ENCODE measurements around the gene SLC30A5.
"Not testable (repeated sequence)": the region's sequence is repeated elsewhere in the genome, so short reads cannot be mapped to it uniquely, and the experiment has no call there.

The SLC30A5 gene

DNA sequence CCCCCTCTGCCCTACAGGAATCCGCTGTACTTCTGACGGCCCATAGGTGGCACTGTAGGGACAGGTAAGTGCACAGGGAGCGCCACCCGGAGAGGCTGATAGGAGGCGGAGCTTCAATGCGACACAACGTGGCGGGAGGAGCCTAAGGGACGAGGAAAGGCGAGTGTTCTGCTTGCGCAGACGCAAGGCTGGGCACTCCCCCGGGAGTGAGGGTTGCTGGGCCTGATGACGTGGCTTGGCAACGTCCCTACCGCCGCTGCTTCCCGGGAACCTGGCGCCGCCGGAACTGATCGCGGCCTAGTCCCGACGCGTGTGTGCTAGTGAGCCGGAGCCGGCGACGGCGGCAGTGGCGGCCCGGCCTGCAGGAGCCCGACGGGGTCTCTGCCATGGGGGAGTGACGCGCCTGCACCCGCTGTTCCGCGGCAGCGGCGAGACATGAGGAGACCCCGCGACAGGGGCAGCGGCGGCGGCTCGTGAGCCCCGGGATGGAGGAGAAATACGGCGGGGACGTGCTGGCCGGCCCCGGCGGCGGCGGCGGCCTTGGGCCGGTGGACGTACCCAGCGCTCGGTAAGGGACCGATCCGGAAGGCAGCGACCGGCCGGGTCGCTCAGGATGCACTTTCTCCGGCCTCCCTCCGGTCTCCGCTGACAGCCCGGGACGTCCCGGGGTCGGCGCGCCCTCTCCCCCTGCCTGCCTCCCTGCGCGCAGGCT is at the start of gene SLC30A5:
SLC30A5 (plus strand) TSS at position 244 of the 712 bp plus-strand sequence; CDS start at position 486, 242 bp downstream.
- DNase-seq: peak; percentile 100

DNA sequence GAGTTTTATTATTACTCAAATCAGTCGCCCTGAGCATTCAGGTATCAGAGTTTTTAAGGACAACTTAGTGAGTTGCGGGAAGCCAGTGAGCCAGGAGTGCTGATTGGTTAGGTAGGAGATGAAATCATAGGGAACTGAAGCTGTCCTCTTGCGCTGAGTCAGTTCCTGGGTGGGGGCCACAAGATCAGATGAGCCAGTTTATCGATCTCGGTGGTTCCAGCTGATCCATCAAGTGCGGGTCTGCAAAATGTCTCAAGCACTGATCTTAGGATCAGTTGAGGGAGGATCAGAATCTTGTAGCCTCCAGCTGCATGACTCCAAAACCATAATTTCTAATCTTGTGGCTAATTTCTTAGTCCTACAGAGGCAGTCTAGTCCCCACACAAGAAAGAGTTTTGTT is 48.6 kb upstream of the SLC30A5 start:
- DNase-seq: not testable (repeated sequence)

- no peak for DNase-seq
Measured at GRCh38 chr5:69046375-69046957, 47.3 kb upstream of the SLC30A5 start.

GRCh38 chr5:69048230-69048629 is 45.6 kb upstream of the SLC30A5 start:
- DNase-seq: no peak

- DNase-seq: no peak
Measured at GRCh38 chr5:69049151-69049550, 44.7 kb upstream of the SLC30A5 start.

- no peak for DNase-seq
Measured at GRCh38 chr5:69049796-69050195, 44.0 kb upstream of the SLC30A5 start.

DNA sequence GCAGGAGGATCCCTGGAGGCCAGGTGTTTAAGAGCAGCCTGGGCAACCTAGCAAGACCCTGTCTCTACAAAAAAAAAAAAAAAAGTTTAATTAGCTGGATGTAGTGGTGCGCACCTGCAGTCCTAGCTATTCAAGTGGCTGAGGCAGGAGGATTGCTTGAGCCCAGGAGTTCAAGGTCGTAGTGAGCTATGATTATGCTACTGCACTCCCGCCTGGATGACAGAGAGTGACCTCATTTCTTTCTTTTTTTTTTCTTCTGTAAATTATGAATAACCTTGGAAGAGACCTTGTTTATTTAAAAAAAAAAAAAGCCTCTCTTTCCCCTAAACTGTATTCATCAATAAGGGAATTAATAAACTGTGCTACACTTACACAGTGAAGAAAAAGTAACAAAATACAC is 43.6 kb upstream of the SLC30A5 start:
- DNase-seq: no peak

- no peak for DNase-seq
Measured at GRCh38 chr5:69052181-69052580, 41.6 kb upstream of the SLC30A5 start.

GRCh38 chr5:69074664-69075521 is 18.9 kb upstream of the SLC30A5 start:
- no peak for DNase-seq

GRCh38 chr5:69075522-69076179 is 18.2 kb upstream of the SLC30A5 start:
- DNase-seq: no peak

DNA sequence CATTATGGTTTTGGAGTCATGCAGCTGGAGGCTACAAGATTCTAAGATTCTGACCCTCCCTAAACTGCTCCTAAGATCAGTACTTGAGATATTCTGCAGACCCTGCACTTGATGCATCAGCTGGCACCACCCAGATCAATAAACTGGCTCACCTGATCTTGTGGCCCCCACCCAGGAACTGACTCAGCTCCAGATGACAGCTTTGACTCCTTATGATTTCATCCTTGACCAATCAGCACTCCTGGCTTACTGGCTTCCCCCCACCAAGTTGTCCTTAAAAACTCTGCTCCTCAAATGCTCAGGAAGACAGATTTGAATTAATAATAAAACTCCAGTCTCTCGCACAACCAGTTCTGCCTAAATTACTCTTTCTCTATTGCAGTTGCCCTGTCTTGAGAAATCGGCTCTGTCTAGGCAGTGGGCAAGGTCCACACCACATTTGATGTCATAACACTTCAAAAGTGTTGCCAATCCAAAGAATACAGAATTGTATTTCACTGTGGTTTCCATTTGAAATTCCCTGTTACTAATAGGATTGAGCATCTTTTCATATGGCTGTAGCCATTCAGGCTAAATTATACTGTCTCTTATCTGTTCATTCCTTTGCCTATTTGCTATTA is 14.8 kb upstream of the SLC30A5 start:
- DNase-seq: no peak

GRCh38 chr5:69079556-69079955 is 14.3 kb upstream of the SLC30A5 start:
- DNase-seq: no peak

GRCh38 chr5:69083412-69083811 is 10.4 kb upstream of the SLC30A5 start:
- DNase-seq: no peak

DNA sequence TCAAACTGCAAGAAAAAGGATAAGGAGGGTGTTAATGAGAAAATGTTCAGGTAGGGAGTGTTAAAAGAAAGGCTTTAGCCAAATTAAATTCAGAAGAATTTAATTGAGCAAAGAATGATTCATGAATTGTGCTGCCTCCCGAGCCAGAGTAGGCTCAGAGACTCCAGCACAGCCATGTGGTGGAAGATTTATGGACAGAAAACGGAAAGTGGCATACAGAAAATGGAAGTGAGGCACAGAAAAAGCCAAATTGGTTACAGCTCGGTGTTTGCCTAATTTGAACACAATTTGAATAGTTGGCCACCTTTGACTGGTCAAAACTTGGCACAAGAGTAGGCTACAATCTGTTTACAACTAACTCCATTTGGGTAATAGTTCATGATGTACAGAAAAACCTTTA is 9.6 kb upstream of the SLC30A5 start:
- no peak for DNase-seq

DNA sequence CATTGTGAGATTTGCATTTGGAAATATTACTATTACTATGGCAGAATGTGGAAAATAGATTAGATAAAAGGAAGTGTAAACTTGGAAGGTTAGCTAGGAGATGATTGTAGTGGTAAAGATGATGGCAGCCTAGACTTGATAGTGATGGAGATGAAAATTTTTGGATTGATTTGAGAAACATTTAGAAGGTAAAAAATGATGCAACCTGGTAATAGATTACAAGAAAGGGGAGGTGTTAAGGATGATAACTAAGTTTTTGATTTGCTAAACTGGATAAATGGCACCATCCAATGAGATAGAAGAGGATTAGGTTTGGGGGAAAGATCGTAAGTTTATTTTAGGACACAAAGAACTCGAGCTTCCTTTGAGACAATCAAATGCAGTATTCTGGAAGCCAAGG is 8.9 kb upstream of the SLC30A5 start:
- no peak for DNase-seq

- DNase-seq: no peak
Measured at GRCh38 chr5:69086206-69086605, 7.6 kb upstream of the SLC30A5 start.

GRCh38 chr5:69088006-69088405 is 5.8 kb upstream of the SLC30A5 start:
- not testable (repeated sequence) for DNase-seq

DNA sequence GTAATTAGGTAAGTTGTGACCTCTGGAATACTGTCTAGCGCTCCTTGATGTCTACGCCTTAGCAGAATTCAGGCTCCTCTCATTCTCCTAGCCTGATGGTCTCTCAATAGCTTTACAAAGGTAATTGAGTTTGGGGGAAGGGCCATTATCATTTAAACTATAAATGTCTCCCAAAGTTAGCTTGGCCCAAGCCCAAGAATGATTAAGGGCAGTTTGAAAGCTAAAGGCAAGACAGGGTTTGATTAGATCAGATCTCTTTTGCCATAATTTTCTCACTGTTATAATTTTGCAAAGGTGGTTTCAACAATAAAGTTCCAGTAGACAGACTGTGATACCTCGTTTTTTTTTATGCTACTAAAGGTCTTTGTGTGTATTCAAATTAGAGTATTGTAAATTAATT is 3.7 kb upstream of the SLC30A5 start:
- DNase-seq: no peak

GRCh38 chr5:69091771-69092170 is 2.0 kb upstream of the SLC30A5 start:
- DNase-seq: no peak

- no peak for DNase-seq
Measured at GRCh38 chr5:69092969-69093368, 845 bp upstream of the SLC30A5 start.

DNA sequence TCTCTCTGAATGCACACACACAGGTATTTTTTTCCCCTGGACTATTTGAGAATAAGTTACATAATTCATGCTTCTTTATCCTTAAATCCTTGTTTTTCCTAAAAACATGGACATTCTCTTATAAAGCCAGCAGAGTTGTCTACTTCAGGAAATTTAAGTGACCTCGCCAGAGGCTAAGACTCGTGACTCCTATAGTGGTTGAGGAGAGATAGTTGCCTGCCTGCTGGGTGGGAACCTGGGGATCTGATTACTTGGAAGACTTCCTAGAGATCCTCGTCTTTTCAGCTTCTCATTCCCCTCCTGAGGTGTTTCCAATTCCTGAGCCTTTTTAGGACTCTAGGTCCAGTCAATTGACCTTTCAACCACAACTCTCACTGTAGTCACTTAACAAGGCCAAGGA is 5.5 kb downstream of the SLC30A5 start:
- DNase-seq: no peak

DNA sequence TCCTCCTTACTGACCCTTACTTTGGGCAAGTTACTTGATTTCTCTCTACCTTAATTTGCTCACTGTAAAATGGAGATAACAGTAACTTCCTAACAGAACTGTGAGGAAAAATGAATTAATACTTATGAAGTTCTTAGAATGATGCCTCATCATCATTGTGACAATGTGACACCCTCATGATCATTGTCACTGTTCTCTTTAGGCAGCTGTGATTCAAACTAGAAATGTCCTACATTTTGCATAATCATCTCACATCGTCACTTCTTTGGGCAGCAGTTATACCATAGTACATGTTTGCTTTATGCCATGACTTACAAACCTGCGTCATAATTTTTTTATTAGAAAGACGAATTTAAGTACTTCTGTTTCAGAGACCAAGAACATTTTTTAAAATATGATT is 9.7 kb downstream of the SLC30A5 start:
- no peak for DNase-seq
